K562 (cell line): ENCODE data around the gene TOR1B. TPM values are rescaled to one million over a fixed set of nuclear protein-coding genes. Genes with fewer than 3 reads are reported as not detected.

Experiments
- BCOR ChIP-seq: fragments of 450-650 bp; IDR thresholded peaks from 2 replicates; pipeline ENCODE4 v1.6.1; 2016
- CCAR2 ChIP-seq: fragments of 200-400 bp; formaldehyde crosslinking; IDR thresholded peaks from 2 replicates; pipeline ENCODE4 v1.6.1; 2017; ENCODE audit warnings: mild to moderate bottlenecking, low read depth, low read length
- COPS2 ChIP-seq: fragments of 450-650 bp; conservative IDR thresholded peaks from 2 replicates; pipeline ENCODE4 v1.6.1; 2016; ENCODE audit warnings: mild to moderate bottlenecking, moderate library complexity
- ELF4 ChIP-seq: fragments of 450-650 bp; formaldehyde crosslinking; IDR thresholded peaks from 2 replicates; pipeline ENCODE4 v1.4.0; 2022; ENCODE audit warnings: missing genetic modification characterization
- ESRRA ChIP-seq: fragments of 450-650 bp; IDR thresholded peaks from 2 replicates; pipeline ENCODE4 v1.6.1; 2014; ENCODE audit warnings: low read depth, mild to moderate bottlenecking, moderate library complexity, borderline replicate concordance
- HOXB6 ChIP-seq: fragments of 250-450 bp; sonication (Bioruptor Pico); IDR thresholded peaks from 2 replicates; pipeline ENCODE4 v1.5.1; 2022; ENCODE audit warnings: mild to moderate bottlenecking, borderline replicate concordance
- LARP7 ChIP-seq: fragments of 450-650 bp; IDR thresholded peaks from 2 replicates; pipeline ENCODE4 v1.6.1; 2016
- PHB2 ChIP-seq: fragments of 450-650 bp; IDR thresholded peaks from 2 replicates; pipeline ENCODE4 v1.6.1; 2017; ENCODE audit warnings: low read depth
- SIN3B ChIP-seq: fragments of 450-650 bp; IDR thresholded peaks from 2 replicates; pipeline ENCODE4 v1.6.1; 2017; ENCODE audit warnings: low read depth, mild to moderate bottlenecking, moderate library complexity
- TOE1 ChIP-seq, 2 experiments: fragments of 450-650 bp in 1 of 2; sonication (generic) in 1 of 2; formaldehyde crosslinking in 1 of 2; IDR thresholded peaks; 2 replicates each; pipeline versions ENCODE4 v1.7.1 to v1.8.0; 2016 to 2022; ENCODE audit warnings: borderline replicate concordance in 2 of 2, mild to moderate bottlenecking in 2 of 2, antibody characterized with exemption in 1 of 2, inconsistent platforms in 1 of 2, low read depth in 1 of 2, missing genetic modification reagents in 1 of 2, moderate library complexity in 1 of 2
- XRCC5 ChIP-seq: fragments of 200-400 bp; formaldehyde crosslinking; IDR thresholded peaks from 2 replicates; pipeline ENCODE4 v1.6.1; 2017; ENCODE audit warnings: low read depth, mild to moderate bottlenecking, low read length
- ZBTB17 ChIP-seq: fragments of 450-650 bp; formaldehyde crosslinking; IDR thresholded peaks from 2 replicates; pipeline ENCODE4 v1.4.0; 2020; ENCODE audit warnings: mild to moderate bottlenecking
- ZC3H8 ChIP-seq: fragments of 450-650 bp; IDR thresholded peaks from 2 replicates; pipeline ENCODE4 v1.6.1; 2017
- polyA plus RNA-seq, 8 experiments: library from polyadenylated mRNA; depleted of rRNA in 4 of 8; stranded (reverse) in 5 of 8; unstranded in 3 of 8; fragments of >200 nt; fragmentation: Nextera tagmentation in 2 of 8; fragmentation: Illumina TruSeq in 1 of 8; extraction: Ambion mirVana in 2 of 8; extraction: Trizol in 1 of 8; gene quantifications; 2 replicates each; pipeline versions ENCODE4 v1.2.1 to v1.2.3, GENCODE V29; 2011 to 2014; ENCODE audit warnings: inconsistent platforms in 1 of 8, missing spikeins in 1 of 8
- total RNA-seq, 7 experiments: library from RNA; depleted of rRNA in 6 of 7; stranded (reverse); fragments of >200 nt in 6 of 7; fragmentation: Illumina TruSeq in 2 of 7; extraction: Trizol in 2 of 7; gene quantifications; 2 replicates each; pipeline versions ENCODE4 v1.2.1 to v1.2.3, GENCODE V29; 2011 to 2021; ENCODE audit warnings: low replicate concordance in 1 of 7
- TF ChIP-seq, protein P1 (sequence below): fragments of 450-650 bp; IDR thresholded peaks from 2 replicates; pipeline ENCODE4 v1.6.1; 2016; ENCODE audit warnings: low read depth, mild to moderate bottlenecking, moderate library complexity
- TF ChIP-seq, protein P2 (sequence below): fragments of 450-650 bp; IDR thresholded peaks from 2 replicates; pipeline ENCODE4 v1.7.1; 2018; ENCODE audit warnings: mild to moderate bottlenecking, low read depth; ENCODE audit not compliant: partially characterized antibody
- TF ChIP-seq, protein P3 (sequence below): fragments of 450-650 bp; IDR thresholded peaks from 2 replicates; pipeline ENCODE4 v1.6.1; 2018; ENCODE audit not compliant: partially characterized antibody
- TF ChIP-seq, protein P4 (sequence below): sonication (generic); formaldehyde crosslinking; IDR thresholded peaks from 2 replicates; pipeline ENCODE4 v1.9.0; 2022; ENCODE audit warnings: mild to moderate bottlenecking, missing genetic modification reagents
- TF ChIP-seq, protein P5 (sequence below): sonication (generic); formaldehyde crosslinking; IDR thresholded peaks from 2 replicates; pipeline ENCODE4 v1.8.1; 2022; ENCODE audit warnings: missing genetic modification reagents

Gene TOR1B
- total and polyA plus RNA-seq, 9 of the 15 experiments (the other 6 are each of a cell fraction or from before 2014, with no cell fraction given) = 4.2 to 36.5 (median 24.6) TPM

DNA sequence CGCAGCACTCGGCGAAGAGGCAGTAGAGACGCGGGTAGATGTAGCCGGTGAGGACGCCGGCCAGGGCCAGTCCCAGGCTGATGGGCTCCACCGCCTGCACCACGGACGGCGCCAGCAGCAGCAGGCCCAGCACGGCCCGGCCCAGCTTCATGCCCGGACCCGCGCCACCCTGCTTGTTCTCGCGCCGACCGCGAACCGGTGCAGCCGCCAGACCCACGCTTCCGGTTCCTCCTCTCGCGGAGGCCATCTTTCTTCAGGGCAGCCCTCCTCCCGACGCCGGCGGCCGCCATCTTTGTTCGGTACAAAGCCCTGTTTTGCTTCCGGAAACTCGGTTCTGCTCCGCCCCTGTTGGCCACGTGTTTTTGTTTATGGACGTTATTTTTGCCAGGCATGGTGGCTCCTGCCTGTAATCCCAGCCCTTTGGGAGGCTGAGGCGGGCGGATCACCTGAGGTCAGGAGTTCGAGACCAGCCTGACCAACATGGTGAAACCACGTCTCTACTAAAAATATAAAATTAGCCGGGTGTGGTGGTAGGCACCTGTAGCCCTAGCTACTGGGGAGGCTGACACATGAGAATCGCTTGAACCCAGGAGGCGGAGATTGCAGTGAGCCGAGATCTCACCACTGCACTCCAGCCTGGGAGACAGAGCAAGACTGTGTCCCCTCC, 21.1 kb downstream of the TOR1B start, which contains the start of gene TOR1A (continued):
- TF ChIP-seq, protein P1, sequence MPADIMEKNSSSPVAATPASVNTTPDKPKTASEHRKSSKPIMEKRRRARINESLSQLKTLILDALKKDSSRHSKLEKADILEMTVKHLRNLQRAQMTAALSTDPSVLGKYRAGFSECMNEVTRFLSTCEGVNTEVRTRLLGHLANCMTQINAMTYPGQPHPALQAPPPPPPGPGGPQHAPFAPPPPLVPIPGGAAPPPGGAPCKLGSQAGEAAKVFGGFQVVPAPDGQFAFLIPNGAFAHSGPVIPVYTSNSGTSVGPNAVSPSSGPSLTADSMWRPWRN = peak; percentile 20; the same call in 1 of the 2 replicates
- TF ChIP-seq, protein P2, sequence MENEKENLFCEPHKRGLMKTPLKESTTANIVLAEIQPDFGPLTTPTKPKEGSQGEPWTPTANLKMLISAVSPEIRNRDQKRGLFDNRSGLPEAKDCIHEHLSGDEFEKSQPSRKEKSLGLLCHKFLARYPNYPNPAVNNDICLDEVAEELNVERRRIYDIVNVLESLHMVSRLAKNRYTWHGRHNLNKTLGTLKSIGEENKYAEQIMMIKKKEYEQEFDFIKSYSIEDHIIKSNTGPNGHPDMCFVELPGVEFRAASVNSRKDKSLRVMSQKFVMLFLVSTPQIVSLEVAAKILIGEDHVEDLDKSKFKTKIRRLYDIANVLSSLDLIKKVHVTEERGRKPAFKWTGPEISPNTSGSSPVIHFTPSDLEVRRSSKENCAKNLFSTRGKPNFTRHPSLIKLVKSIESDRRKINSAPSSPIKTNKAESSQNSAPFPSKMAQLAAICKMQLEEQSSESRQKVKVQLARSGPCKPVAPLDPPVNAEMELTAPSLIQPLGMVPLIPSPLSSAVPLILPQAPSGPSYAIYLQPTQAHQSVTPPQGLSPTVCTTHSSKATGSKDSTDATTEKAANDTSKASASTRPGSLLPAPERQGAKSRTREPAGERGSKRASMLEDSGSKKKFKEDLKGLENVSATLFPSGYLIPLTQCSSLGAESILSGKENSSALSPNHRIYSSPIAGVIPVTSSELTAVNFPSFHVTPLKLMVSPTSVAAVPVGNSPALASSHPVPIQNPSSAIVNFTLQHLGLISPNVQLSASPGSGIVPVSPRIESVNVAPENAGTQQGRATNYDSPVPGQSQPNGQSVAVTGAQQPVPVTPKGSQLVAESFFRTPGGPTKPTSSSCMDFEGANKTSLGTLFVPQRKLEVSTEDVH = peak; percentile 91
- TF ChIP-seq CCAR2 (no peak), LARP7 (no peak), COPS2 (no peak), ZC3H8 (no peak), HOXB6 (CRISPR knock-in tag) (0 out of 2 replicates have a peak, but pooled peaks have one; percentile 8), PHB2 (no peak), SIN3B (peak; percentile 86), TOE1 (IDR thresholded peaks at IDR 0.05; ENCODE audit: borderline replicate concordance) (peak; percentile 85), TOE1 (CRISPR knock-in tag; IDR thresholded peaks at IDR 0.05; ENCODE audit: borderline replicate concordance, low read depth) (peak; percentile 83), BCOR (peak; percentile 98), XRCC5 (no peak; the same call in 1 of the 2 replicates), ZBTB17 (CRISPR knock-in tag) (peak; percentile 81; the same call in 1 of the 2 replicates), ESRRA (0 out of 2 replicates have a peak, but pooled peaks have one; percentile 76), ELF4 (peak; percentile 94)
- TF ChIP-seq, protein P3, sequence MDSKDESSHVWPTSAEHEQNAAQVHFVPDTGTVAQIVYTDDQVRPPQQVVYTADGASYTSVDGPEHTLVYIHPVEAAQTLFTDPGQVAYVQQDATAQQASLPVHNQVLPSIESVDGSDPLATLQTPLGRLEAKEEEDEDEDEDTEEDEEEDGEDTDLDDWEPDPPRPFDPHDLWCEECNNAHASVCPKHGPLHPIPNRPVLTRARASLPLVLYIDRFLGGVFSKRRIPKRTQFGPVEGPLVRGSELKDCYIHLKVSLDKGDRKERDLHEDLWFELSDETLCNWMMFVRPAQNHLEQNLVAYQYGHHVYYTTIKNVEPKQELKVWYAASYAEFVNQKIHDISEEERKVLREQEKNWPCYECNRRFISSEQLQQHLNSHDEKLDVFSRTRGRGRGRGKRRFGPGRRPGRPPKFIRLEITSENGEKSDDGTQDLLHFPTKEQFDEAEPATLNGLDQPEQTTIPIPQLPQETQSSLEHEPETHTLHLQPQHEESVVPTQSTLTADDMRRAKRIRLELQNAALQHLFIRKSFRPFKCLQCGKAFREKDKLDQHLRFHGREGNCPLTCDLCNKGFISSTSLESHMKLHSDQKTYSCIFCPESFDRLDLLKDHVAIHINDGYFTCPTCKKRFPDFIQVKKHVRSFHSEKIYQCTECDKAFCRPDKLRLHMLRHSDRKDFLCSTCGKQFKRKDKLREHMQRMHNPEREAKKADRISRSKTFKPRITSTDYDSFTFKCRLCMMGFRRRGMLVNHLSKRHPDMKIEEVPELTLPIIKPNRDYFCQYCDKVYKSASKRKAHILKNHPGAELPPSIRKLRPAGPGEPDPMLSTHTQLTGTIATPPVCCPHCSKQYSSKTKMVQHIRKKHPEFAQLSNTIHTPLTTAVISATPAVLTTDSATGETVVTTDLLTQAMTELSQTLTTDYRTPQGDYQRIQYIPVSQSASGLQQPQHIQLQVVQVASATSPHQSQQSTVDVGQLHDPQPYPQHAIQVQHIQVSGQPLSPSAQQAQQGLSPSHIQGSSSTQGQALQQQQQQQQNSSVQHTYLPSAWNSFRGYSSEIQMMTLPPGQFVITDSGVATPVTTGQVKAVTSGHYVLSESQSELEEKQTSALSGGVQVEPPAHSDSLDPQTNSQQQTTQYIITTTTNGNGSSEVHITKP = peak; percentile 41
- TF ChIP-seq, protein P4, sequence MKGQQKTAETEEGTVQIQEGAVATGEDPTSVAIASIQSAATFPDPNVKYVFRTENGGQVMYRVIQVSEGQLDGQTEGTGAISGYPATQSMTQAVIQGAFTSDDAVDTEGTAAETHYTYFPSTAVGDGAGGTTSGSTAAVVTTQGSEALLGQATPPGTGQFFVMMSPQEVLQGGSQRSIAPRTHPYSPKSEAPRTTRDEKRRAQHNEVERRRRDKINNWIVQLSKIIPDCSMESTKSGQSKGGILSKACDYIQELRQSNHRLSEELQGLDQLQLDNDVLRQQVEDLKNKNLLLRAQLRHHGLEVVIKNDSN (CRISPR knock-in tag) = peak; percentile 96
- TF ChIP-seq, protein P5, sequence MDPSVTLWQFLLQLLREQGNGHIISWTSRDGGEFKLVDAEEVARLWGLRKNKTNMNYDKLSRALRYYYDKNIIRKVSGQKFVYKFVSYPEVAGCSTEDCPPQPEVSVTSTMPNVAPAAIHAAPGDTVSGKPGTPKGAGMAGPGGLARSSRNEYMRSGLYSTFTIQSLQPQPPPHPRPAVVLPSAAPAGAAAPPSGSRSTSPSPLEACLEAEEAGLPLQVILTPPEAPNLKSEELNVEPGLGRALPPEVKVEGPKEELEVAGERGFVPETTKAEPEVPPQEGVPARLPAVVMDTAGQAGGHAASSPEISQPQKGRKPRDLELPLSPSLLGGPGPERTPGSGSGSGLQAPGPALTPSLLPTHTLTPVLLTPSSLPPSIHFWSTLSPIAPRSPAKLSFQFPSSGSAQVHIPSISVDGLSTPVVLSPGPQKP (CRISPR knock-in tag) = no peak
